HG02678 (cell line): ENCODE measurements around the gene COG5.
"Not testable (repeated sequence)": the region's sequence is repeated elsewhere in the genome, so short reads cannot be mapped to it uniquely, and the experiment has no call there.

ENCODE experiments used
- ATAC-seq: cut with Tn5 transposase; IDR thresholded peaks from one replicate; pipeline ENCODE4 v1.9.1; 2021; ENCODE audit warnings: mild to moderate bottlenecking, moderate library complexity; ENCODE audit not compliant: unreplicated experiment

Gene COG5

DNA sequence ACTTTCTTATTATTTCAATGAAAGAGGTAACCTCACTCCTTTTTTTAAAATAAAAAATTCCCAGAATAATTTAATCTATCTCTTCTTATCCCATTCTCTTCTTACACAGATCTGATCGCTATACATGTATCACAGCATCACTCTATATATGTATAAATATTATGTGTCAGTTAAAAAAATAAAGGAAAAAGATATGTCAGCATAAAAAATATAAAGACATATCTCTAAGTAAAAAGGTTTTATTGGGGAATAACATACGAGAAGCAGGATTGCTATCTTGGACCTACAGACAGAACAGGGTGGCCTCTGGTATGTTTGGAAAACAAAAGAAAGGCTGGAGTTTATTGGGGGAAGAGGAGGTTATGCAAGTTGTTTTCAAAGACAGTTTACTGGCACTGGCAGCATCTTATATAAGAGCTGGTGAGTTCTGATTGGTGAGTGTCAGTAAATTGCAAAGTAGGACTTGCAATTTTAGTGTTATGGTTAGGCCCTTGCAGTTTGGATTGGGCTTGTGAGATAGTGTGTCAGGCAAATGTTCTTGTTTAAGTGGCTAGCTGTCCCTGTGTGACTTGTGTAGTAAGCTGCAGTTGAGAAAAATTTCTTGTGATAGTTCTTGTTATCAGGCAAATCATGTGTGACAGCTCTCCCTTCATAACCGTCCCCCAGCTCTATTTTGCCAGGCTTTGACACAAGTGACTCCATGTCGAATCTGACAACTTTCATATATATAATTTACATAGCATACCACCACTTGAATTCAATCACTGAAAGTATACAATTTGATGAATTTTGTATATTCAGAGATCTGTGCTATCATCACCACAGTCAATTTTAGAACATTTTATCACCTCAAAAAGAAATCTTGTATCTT lies 276.7 kb downstream of the COG5 start:
- ATAC-seq: no peak

DNA sequence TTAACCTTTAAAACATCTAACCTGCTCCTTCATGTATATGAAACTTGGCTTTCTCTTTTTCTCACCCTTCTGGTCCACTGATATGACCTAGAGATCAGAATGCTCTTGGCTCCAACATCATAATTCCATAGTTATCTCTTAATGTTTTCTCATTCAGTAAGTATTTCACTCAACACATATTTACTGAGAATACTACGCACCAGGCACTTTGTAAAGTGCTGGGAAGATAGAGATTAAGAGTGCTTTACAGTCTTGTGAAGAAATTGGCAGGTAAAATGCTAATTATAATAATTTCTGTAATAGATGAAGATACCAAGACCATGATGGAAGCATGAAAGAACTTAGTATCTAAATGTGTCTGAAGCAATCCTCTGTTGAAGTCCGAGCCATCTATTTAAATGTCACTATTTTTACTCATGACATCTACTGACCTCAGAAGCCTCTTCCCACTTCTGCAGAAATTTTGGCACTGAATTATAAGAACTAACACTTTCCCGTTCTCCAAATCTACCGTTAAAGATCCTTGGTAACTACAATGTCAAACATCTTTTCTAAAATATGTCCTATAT lies 278.7 kb downstream of the COG5 start:
- ATAC-seq: no peak

DNA sequence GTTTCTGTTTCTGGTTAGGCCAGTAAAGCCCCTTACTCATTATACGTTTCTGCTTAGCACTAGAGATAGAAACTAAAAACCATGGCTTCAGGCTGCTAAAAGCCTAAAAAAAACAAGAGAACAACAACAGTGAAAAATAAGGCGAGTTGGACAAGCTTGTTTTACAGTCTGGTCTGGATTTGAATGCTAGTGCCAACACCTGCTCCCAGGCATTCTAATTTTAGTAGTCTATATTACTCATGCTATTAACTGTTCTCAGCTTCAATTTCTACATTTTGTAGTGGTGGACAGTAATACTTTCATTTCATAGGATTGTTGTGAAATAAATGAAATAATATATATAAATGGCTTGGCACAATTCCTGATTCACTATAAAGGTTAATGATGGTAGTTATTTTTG lies 286.4 kb downstream of the COG5 start:
- no peak for ATAC-seq

DNA sequence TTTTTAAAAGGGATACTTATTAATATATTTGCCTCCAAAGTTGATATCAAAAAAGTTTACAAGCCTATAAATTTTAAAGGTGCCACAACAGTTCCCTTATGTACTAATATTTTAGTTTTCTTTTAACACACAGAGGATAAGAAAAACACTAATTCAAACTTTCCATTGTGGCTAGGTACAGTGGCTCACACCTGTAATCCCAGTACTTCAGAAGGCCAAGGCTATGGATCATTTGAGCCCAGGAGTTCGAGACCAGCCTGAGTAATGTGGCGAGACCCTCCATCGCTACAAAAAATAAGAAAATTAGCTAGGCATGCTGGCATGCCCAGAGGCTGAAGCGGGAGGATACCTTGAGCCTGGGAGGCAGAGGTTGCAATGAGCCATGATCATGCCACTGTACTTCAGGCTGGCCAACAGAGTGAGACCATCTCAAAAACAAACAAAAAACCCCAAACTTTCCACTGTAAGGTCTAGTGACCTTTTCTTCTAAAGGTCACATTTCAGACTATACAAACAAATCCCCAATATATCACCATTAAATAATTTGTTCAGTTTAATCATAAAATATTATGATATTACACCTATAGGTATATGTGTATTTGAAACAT lies 287.4 kb downstream of the COG5 start:
- no peak for ATAC-seq

DNA sequence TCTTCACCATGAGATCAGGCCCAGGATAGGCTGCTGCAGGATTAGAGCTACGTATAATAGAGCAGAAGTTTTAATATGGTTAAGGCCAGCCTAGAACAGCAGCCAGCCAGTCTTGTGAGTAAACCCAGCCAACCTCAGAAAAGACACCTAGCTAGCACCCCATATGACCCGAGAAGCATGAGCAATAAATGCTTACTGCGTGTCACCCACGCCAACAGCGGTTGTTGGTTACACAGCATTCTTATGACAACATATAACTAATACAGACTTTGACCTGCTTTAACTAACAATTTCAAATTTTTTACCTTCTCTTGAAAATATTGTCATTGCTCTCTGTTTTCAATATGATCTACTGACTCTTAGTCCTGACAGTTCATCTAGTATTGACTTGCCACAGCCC lies 289.2 kb downstream of the COG5 start:
- ATAC-seq: no peak

DNA sequence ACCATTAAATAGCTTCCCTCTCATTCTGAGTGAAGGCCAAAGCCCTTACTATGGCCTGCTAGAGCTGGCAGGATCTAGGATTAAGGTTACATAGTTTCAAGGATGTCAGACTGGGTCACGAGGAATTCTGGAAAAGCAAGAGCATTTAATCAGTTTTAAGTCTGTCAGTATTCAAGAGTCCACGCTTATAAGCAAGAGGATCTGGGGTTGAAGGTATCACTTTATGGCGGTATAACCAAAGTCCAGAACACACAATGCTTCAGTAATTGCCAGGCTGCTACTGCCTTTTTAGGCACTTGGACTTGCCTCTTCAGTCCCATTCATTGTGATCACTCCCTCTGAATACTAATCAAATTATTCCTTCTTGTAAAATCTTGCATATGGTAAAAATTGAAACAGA lies 293.9 kb downstream of the COG5 start:
- ATAC-seq: no peak

DNA sequence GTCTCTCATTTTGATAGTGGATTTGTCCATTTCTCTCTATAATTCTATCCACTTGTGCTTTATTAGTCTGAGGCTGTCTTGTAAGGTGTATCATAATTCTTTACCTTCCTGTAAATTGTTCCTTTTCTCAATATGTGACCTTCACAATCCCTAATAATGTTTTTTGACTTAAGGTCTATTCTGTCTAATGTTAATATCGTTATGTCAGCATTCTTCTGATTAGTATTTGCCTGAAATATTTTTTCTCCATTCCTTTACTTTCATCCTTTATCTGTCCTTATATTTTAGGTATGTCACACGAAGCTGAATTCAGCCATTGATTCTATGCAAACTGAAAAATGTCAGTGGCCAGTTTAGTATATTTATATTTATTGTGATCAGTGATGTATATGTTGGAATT lies 295.1 kb downstream of the COG5 start:
- no peak for ATAC-seq

DNA sequence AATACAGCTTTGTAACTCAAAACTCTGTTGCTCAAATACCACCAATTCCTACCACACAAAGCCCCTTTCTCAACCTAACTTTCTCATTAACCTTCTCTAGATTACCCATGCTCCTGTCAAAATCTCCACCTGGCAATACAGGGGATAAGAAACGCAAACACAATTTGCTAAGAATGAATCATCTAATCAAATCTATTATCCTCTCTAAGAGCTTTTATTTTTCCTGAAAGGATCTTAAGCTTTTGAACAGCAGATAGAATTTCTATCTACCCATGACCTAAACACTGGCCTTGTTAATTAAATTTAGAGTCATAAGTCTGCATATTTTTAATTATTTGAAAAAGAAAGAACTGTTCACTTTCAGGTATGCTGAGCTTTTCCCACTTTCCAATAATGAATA lies 296.6 kb downstream of the COG5 start:
- no peak for ATAC-seq

DNA sequence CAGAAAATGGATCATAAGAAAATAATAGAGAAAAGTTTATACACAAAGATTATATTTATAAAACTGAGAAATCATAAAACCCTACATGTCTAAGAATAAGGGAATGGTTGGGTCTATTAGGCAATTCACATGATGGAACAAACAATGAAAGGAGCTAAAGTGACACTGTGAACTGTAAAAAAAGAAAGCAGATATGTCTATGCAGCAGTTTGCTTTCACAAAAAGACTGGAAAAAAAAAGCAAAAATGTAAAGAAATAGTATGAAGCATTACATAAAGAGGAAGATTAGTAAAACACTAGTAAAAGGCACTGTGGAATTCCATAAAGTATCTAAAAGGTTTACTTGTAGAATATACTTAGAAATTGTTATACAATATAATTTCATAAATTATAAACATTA lies 299.0 kb downstream of the COG5 start:
- ATAC-seq: no peak

DNA sequence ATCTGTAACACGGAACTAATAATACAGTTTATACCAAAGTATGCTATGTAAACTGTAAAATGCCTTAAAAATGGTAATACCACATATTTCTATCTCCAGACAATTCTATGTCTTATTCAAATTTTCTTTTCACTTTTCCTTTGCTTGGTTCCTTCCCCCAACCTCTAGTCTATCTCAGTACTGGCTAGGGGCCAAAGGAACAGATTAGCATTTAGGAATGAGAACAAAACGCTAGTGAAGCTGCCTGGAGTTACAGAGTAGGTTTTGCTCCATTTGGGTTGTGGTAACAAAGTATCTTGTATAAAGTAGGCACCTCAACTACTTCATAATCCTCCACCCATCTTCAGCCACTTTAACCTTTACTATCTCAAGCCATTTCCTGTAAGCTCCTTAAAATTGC lies 300.9 kb downstream of the COG5 start:
- ATAC-seq: no peak

DNA sequence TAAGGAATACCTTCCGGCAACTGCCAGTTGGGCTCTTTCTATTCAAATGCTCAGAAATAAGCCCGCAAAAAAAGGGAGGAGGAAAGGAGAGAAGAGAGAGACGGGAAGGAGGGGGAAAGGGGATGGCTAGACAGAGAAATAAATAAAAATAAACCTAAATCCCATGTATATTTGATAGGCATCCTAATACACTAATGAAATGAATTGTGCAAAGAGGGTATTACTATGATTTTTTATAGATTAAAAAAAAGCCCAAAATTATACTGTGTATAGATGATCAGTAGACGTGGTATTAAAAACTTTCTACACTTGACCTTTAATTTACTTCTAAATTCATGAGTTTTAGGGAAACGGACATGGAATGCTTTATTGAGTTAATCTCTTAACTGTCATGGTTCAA lies 305.0 kb downstream of the COG5 start:
- no peak for ATAC-seq

DNA sequence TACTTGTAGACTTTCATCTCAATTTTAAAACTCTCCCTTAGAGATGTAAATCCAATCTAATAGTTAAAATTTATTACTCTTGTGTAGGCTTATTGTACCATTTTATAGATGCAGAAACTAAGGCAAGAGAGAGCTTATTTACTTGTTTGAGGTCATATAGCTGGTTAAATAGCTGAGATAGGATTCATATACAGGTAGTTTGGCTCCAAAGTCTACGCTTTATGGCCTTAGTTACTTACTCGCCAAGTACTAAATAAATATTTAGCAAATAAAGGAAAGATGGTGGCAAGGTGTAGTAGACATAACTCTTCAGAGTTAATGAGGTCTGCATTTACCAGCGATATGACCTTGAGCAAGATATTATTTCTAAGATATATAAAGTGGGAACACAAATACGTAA lies 308.1 kb downstream of the COG5 start:
- no peak for ATAC-seq

DNA sequence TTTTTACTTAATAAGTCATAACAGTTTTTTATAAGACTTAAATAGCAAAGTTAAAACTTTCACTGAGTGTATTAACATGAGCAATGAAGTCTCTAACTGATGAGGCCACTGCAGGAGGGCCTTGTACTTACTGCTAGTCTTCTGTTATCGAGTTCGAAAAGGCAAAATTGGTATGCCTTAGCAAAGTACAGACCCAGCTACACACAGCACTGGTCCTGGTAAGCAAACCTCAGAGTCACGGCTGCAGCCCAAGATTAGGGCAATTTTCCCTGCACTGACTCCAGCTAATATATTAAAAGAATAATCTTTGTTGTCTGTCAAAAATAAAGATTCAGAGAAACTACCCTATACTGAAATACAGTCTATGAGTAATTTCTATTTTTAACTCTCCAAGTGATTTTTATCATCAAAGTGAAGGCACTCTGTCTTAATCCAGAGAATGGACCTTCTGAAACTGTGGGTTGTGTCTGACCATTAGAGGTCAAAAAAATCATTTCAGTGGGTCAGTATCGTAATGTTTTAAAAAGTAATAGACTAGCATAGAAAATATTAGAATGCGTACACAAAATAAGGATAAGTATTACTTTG lies 309.2 kb downstream of the COG5 start:
- ATAC-seq: no peak

DNA sequence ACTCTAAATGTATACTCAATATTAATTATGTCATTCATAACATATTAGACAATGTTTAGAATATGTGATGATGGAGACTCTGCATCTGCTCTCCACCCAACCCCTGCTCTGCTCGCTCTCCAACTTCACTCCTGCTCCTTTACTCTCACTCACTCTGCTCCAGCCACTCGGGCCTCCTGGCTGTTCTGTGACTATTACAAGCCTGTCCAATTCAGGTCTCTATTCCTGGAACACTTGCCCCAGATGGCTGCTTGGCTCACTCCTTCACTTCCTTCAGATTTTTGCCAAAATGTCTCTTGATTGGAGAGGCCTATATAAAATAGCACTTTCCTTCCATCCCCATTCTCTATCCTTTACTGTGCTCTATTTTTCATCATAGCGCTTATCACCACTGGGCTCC lies 310.1 kb downstream of the COG5 start:
- ATAC-seq: no peak

DNA sequence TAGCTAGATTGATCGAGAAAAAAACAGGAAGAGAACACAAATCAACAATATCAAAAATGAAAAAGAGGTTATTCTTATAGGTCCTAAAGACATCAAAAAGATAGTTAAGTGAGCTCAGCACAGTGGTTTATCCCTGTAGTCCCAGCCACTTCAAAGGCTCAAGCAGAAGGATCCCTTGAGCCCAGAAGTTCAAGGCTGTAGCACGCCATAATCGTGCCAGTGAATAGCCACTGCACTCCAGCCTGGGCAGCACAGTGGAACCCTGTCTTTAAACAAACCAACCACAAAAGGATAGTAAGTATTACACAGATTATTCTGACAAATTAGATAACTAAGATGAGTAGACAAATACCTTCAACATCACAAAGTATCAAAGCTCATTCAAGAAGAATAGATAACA lies 311.8 kb downstream of the COG5 start:
- no peak for ATAC-seq

DNA sequence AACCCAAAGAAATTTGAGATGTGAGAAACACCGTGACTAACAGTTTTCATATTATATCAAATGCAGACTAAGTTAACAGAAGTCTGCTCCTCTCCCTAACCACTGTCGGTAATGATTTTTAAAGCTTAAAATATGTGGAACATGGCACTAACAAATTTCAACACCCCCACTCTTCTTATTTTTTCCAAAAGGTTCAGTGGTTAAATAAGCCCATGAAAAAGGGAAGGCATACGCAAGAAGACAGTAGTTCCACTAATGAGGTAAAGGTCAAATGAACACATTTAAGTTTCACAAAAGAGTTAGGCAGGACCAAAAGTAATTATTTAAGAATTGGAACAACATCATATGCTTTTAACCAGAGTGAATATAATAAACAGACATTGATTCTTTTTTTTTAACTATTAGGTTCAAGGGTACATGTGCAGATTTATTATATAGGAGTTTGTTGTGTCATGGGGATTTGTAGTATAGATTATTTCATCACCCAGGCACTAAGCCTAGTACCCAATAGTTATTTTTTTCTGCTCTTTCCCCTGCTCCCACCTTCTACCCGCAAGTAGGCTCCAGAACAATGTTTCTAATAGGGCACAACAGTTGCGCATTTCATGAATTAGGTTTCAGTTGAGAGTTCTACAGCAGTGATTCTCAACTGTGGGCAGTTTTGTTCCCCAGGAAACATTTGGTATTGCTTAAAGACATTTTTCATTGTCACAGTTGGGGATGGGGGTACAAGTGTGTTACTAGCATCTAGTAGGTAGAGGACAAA lies 315.0 kb downstream of the COG5 start:
- ATAC-seq: no peak

DNA sequence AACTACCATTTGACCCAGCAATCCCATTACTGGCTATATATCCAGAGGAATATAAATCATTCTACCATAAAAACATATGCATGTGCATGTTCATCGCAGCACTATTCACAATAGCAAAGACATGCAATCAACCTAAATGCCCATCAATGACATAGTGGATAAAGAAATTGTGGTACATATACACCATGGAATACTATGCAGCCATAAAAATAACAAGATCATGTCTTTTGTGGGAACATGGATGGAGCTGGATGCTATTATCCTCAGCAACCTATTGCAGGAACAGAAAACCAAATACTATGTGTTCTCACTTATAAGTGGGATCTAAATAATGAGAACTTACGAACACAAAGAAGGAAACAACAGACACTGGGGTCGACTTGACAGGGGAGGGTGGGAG lies 316.9 kb downstream of the COG5 start:
- ATAC-seq: not testable (repeated sequence)

DNA sequence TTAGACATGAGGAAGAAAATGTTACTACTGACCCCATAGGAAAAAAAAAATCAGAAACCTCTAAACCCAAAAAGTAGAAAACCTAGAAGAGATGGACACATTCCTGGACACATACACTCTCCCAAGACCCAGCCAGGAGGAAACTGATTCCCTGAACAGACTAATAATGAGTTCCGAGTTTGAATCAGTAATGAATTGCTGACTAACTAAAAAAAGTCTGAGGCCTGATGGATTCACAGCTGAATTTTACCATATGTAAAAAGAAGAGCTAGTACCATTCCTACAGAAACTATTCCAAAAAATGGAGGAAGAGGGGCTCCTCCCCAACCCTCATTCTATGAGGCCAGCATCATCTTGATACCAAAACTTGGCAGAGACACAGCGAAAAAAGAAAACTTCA lies 319.1 kb downstream of the COG5 start:
- no peak for ATAC-seq

DNA sequence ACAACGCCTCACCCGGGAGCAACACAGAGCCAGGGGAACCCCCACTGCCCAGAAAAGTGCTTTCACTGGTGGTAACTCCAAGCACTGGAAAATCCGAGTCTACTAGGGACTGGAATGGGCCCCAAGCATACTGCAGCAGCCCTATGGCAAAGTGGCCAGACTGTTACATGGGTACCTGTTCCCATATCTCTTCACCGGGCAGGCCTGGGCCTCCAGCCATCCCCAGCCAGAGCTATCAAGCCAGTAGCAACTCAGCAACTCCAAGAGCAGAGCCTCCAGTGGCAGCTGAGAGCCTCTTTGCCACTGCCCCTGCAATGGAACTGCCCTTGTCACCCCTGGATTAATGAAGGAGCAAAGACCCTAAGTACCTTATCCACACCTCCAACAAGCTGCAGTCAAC lies 321.5 kb downstream of the COG5 start:
- no peak for ATAC-seq

DNA sequence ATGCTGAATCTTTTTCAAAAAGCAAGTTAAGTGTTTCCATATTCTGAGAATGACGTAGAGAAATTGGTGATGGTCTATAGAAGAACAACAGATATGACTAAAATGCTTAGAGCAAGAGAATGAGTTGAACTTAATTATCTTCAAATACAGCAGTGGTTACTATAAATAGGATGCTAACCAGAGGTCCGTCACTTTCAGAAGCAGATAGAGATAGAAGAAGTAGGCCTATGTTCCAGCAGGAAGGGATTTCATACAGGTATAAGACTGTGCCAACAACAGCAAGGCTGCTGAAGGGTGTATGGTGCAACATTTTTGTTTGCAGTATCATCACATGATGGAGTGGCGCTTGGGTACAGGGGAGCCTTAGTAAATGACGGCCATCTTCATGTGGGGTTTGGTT lies 326.3 kb downstream of the COG5 start:
- ATAC-seq: no peak

DNA sequence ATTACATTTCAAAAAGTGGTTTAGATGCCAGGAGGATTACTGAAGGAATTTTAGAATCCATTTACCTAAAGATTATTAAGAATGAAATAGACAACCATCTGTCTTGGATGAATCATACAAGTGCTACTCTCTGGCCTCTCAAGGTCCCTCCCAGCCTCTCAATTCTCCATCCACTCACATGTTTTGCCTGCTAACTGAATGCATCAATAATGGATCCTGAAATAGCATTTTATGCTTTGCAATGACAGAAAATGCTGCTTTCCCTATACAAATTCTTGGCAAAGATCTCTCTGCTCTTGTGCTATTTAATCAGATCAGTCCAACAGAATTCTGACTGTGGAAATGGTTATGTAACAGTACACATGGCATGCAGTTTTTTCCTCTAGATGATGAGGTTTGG lies 326.9 kb downstream of the COG5 start:
- ATAC-seq: no peak
